HCT116 (cell line): Measurements from ENCODE around the gene AQP6. TPM values are rescaled to one million over a fixed set of nuclear protein-coding genes. Genes with fewer than 3 reads are reported as not detected.

Experiments used
- ATAC-seq: fragments of 200-7000 bp; cut with Tn5 transposase; 2 replicates; pipeline ENCODE4 v1.9.1; 2020; ENCODE audit warnings: mild to moderate bottlenecking, moderate library complexity
- BruUV-seq: library from RNA; stranded (reverse); fragments of 400-500 nt; replicated peaks from 2 replicates; lab custom pipeline; 2021; lab: Mats Ljungman, UMichigan
- CTCF ChIA-PET: fragments of 300-600 bp; sonication (Branson Sonifier 250); formaldehyde crosslinking; loops from one replicate; lab custom pipeline; 2021; ENCODE audit warnings: antibody characterized with exemption; lab: Charles Lee
- POLR2A ChIA-PET: fragments of 300-600, 350-600 bp; sonication (Branson Sonifier 250); formaldehyde crosslinking; loops from one replicate; lab custom pipeline; 2021; ENCODE audit warnings: antibody characterized with exemption; lab: Charles Lee
- RAD21 ChIA-PET, 2 experiments: fragments of 300-600 bp; sonication (Branson Sonifier 250); formaldehyde crosslinking; loops; one replicate each; lab custom pipeline; 2023; ENCODE audit warnings: low total read pairs in 2 of 2; ENCODE audit not compliant: uncharacterized antibody in 2 of 2, unreplicated experiment in 2 of 2, low non-redundant PET in 1 of 2; lab: Charles Lee
- DNase-seq: peaks from one replicate; pipeline ENCODE4 v3.0.0-alpha.2; 2010; ENCODE audit warnings: low read depth, low spot score
- H2AFZ ChIP-seq: fragments of 200-600 bp; shearing (Covaris generic), sonication (generic); 2 replicates; pipeline ENCODE4 v1.6.1; 2017; ENCODE audit warnings: low read depth, mixed run types, mixed read lengths, antibody characterized with exemption, low read length; ENCODE audit not compliant: poor library complexity, severe bottlenecking
- H3K27ac ChIP-seq: 2 replicates; pipeline ENCODE4 v1.5.1; 2012; ENCODE audit warnings: low read depth, low read length
- H3K27me3 ChIP-seq: fragments of 200-600 bp; sonication (generic); 2 replicates; pipeline ENCODE4 v1.6.1; 2016; ENCODE audit warnings: mixed run types, low read length, mixed read lengths; ENCODE audit not compliant: insufficient read depth
- H3K36me3 ChIP-seq, 2 experiments: fragments of 200-500 bp in 1 of 2; fragments of 200-600 bp in 1 of 2; sonication (Bioruptor generic) in 1 of 2; sonication (generic) in 1 of 2; 2 replicates each; pipeline versions ENCODE4 v1.5.1 to v1.6.1; 2014 to 2016; ENCODE audit warnings: low read length in 2 of 2, inconsistent platforms in 1 of 2, mixed read lengths in 1 of 2, mixed run types in 1 of 2; ENCODE audit not compliant: insufficient read depth in 2 of 2, control insufficient read depth in 1 of 2
- H3K4me1 ChIP-seq, 2 experiments: fragments of 200-600 bp in 1 of 2; sonication (generic) in 1 of 2; 2 replicates each; pipeline versions ENCODE4 v1.5.1 to v1.6.1; 2012 to 2017; ENCODE audit warnings: low read length in 2 of 2, inconsistent platforms in 1 of 2, mild to moderate bottlenecking in 1 of 2, mixed read lengths in 1 of 2, mixed run types in 1 of 2, moderate library complexity in 1 of 2; ENCODE audit not compliant: insufficient read depth in 2 of 2, control insufficient read depth in 1 of 2
- H3K4me2 ChIP-seq: fragments of 200-600 bp; sonication (generic); 2 replicates; pipeline ENCODE4 v1.6.1; 2017; ENCODE audit warnings: mixed run types, low read length, mixed read lengths
- H3K4me3 ChIP-seq, 2 experiments: fragments of 200-600 bp in 1 of 2; sonication (generic) in 1 of 2; replicated peaks in 1 of 2; 2 replicates each; pipeline ENCODE4 v1.5.1; 2011 to 2016; ENCODE audit warnings: low read length in 2 of 2, control low read depth in 1 of 2, low read depth in 1 of 2, mild to moderate bottlenecking in 1 of 2, mixed read lengths in 1 of 2, mixed run types in 1 of 2
- H3K79me2 ChIP-seq: fragments of 200-600 bp; sonication (generic); 2 replicates; pipeline ENCODE4 v1.6.1; 2017; ENCODE audit warnings: mild to moderate bottlenecking, mixed run types, low read length, moderate library complexity, mixed read lengths; ENCODE audit not compliant: insufficient read depth
- H3K9ac ChIP-seq: fragments of 200-600 bp; sonication (generic); 2 replicates; pipeline ENCODE4 v1.6.1; 2016; ENCODE audit warnings: low read length, mixed read lengths
- H3K9me2 ChIP-seq: fragments of 200-600 bp; sonication (generic), shearing (Covaris generic); 2 replicates; pipeline ENCODE4 v1.6.1; 2017; ENCODE audit warnings: mixed run types, mild to moderate bottlenecking, moderate library complexity; ENCODE audit not compliant: insufficient read depth
- H3K9me3 ChIP-seq, 2 experiments: fragments of 200-500 bp in 1 of 2; fragments of 200-600 bp in 1 of 2; sonication (Bioruptor generic) in 1 of 2; sonication (generic) in 1 of 2; 2 replicates each; pipeline ENCODE4 v1.6.1; 2014 to 2017; ENCODE audit warnings: low read length in 2 of 2, mixed read lengths in 2 of 2, inconsistent platforms in 1 of 2, low read depth in 1 of 2, mild to moderate bottlenecking in 1 of 2, mixed run types in 1 of 2, moderate library complexity in 1 of 2; ENCODE audit not compliant: control insufficient read depth in 1 of 2, insufficient read depth in 1 of 2
- H4K20me1 ChIP-seq: fragments of 200-600 bp; sonication (generic), shearing (Covaris generic); 2 replicates; pipeline ENCODE4 v1.6.1; 2017; ENCODE audit warnings: mixed run types, mild to moderate bottlenecking, moderate library complexity; ENCODE audit not compliant: insufficient read depth
- EGR1 ChIP-seq: IDR thresholded peaks from 2 replicates; pipeline ENCODE4 v1.6.1; 2012; ENCODE audit warnings: low read depth
- ELF1 ChIP-seq: IDR thresholded peaks from 2 replicates; pipeline ENCODE4 v1.6.1; 2012; ENCODE audit warnings: low read depth, borderline replicate concordance
- EZH2 ChIP-seq: fragments of 200-600 bp; sonication (generic); IDR thresholded peaks from 2 replicates; pipeline ENCODE4 v1.6.1; 2017; ENCODE audit warnings: antibody characterized with exemption, mixed run types
- FOSL1 ChIP-seq: IDR thresholded peaks from 2 replicates; pipeline ENCODE4 v1.6.1; 2012; ENCODE audit warnings: low read depth
- POLR2A ChIP-seq: IDR thresholded peaks from 2 replicates; pipeline ENCODE4 v1.7.0; 2011; ENCODE audit warnings: borderline replicate concordance; ENCODE audit not compliant: insufficient read depth, insufficient read length; ENCODE audit errors: extremely low read depth
- POLR2AphosphoS5 ChIP-seq: IDR thresholded peaks from 2 replicates; pipeline ENCODE4 v1.6.1; 2011; ENCODE audit warnings: mild to moderate bottlenecking, low read depth, low read length, moderate library complexity
- SIN3A ChIP-seq: IDR thresholded peaks from 2 replicates; pipeline ENCODE4 v1.6.1; 2012; ENCODE audit warnings: low read depth
- SP1 ChIP-seq: IDR thresholded peaks from 2 replicates; pipeline ENCODE4 v1.6.1; 2012; ENCODE audit warnings: low read depth
- YY1 ChIP-seq: IDR thresholded peaks from 2 replicates; pipeline ENCODE4 v1.6.1; 2011; ENCODE audit warnings: low read length, low read depth, moderate library complexity, mild to moderate bottlenecking; ENCODE audit not compliant: insufficient replicate concordance; ENCODE audit errors: extremely low read depth
- ZFX ChIP-seq: fragments of 450-650 bp; IDR thresholded peaks from 2 replicates; pipeline ENCODE4 v1.6.1; 2017
- ZNF274 ChIP-seq: fragments of 200-500 bp; sonication (Bioruptor generic); IDR thresholded peaks from 2 replicates; pipeline ENCODE4 v1.6.1; 2014; ENCODE audit warnings: mild to moderate bottlenecking, low read depth, low read length, inconsistent platforms
- intact Hi-C: fragments of 100-400 bp; cut with micrococcal nuclease; formaldehyde crosslinking; loops from 2 replicates; pipeline ENCODE4 v1.10.0; 2022
- total RNA-seq: library from RNA; stranded (reverse); gene quantifications from one replicate; pipeline ENCODE4 v1.2.1, GENCODE V29; 2021; ENCODE audit not compliant: unreplicated experiment
- TF ChIP-seq, protein P1 (sequence below): IDR thresholded peaks from 2 replicates; pipeline ENCODE4 v1.6.1; 2012

AQP6 gene
- total RNA-seq, 1 experiment from 2014 or later = not detected

DNA sequence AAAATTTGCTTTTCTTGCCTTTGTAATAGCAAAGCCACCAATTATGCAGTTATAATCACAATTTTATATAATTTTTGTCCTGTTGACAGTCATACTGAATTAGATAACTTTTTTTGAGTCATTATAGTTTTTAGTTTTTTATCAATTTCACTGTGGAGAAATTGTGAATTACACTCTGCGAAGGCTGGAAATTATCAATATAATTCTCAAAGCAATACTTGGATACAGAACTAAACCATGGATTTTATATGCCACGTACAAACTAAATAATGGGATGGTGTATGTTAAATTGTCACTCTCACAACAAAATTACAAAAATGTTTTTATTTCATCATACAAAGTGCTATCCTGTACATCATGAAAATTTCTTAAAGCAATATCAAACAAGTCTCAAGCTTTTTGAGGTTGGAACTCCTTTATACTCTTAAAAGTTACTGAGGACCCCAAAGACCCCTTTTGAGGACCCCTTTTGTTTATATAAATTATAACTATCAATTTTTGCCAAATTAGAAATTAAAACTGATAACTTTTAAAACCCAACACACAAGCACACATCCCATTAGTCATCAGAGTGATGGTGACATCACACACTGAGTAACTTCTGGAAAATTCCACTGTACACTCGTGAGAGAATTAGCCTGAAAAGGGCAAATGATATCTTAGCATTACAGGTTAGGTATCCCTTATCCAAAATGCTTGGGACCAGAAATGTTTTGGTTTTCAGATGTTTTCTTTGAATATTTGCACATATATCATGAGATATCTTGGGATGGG is 42.0 kb upstream of the AQP6 start:
- Histone ChIP-seq H3K36me3 (no peaks in the 10 kb centered on the region), H3K27ac (no peak overlapping the region), H3K27me3 (no peaks in the 10 kb centered on the region), H3K9me2 (no peaks in the 10 kb centered on the region), H3K4me3 (no peak overlapping the region), H3K9ac (no peak overlapping the region), H4K20me1 (no peaks in the 10 kb centered on the region), H3K9me3 (no peaks in the 10 kb centered on the region), H3K79me2 (no peaks in the 10 kb centered on the region), H2AFZ (no peak overlapping the region), H3K4me2 (no peak overlapping the region), H3K4me1 (no peaks in the 10 kb centered on the region; a peak in 1 of 4 replicates)
- RAD21 ChIA-PET = no interaction called here
- no TSS peak for BruUV-seq
- POLR2A ChIA-PET = no interaction called here
- DNase-seq (no peak), ATAC-seq (no peak)
- CTCF ChIA-PET = interaction anchor here (8.3 kb wide), 1 partner anchor 15 kb away, joined by 44 read pairs; no protein-coding TSS in a partner anchor
- intact Hi-C loops = no loop called here
- no peak for TF ChIP-seq SIN3A
- peak; percentile 50; the same call in 1 of the 2 replicates for TF ChIP-seq FOSL1
- 0 out of 2 replicates have a peak, but pooled peaks have one; percentile 22 for TF ChIP-seq SP1
- TF ChIP-seq, protein P1, sequence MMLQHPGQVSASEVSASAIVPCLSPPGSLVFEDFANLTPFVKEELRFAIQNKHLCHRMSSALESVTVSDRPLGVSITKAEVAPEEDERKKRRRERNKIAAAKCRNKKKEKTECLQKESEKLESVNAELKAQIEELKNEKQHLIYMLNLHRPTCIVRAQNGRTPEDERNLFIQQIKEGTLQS = 0 out of 2 replicates have a peak, but pooled peaks have one; percentile 1

GRCh38 chr12:49932023-49932422 is 40.7 kb upstream of the AQP6 start:
- H3K9me2 ChIP-seq = no peaks in the 10 kb centered on the region
- no peak for DNase-seq
- H2AFZ ChIP-seq = no peak overlapping the region
- BruUV-seq = no TSS peak
- no peaks in the 10 kb centered on the region for H3K79me2 ChIP-seq
- intact Hi-C loops = no loop called here
- H3K27me3 ChIP-seq = no peaks in the 10 kb centered on the region
- no peak overlapping the region for H3K4me3 ChIP-seq
- TF ChIP-seq FOSL1 = no peak
- TF ChIP-seq ZFX = no peak
- no peak for TF ChIP-seq EZH2
- no peak for TF ChIP-seq YY1
- no peak for TF ChIP-seq ELF1
- TF ChIP-seq POLR2AphosphoS5 = no peak
- no peak for TF ChIP-seq POLR2A
- no peak for TF ChIP-seq SIN3A
- TF ChIP-seq EGR1 = no peak
- no peak for TF ChIP-seq ZNF274
- POLR2A ChIA-PET = no interaction called here
- no peaks in the 10 kb centered on the region; a peak in 1 of 4 replicates for H3K4me1 ChIP-seq
- H4K20me1 ChIP-seq = no peaks in the 10 kb centered on the region
- H3K9ac ChIP-seq = no peak overlapping the region
- H3K9me3 ChIP-seq = no peaks in the 10 kb centered on the region
- CTCF ChIA-PET = interaction anchor here (8.3 kb wide), 1 partner anchor 14 kb away, joined by 44 read pairs; no protein-coding TSS in a partner anchor
- no peak overlapping the region for H3K27ac ChIP-seq
- H3K4me2 ChIP-seq = no peak overlapping the region
- H3K36me3 ChIP-seq = no peaks in the 10 kb centered on the region
- ATAC-seq = no peak
- RAD21 ChIA-PET = no interaction called here
